AG09309 (cell line): ENCODE measurements around the gene FAM168B.
A peak's percentile ranks its signal among the peaks of the same experiment; 100 is the strongest.

Experiments used
- DNase-seq: peaks from one replicate; pipeline ENCODE4 v3.0.0-alpha.2; 2010; ENCODE audit warnings: low read depth
- H3K4me3 ChIP-seq: 2 replicates; pipeline ENCODE4 v1.5.1; 2011; ENCODE audit warnings: mild to moderate bottlenecking, low read depth, low read length, moderate library complexity; ENCODE audit not compliant: control insufficient read depth
- TF ChIP-seq, protein P1 (sequence below): IDR thresholded peaks from 2 replicates; pipeline ENCODE4 v1.5.1; 2011; ENCODE audit warnings: mild to moderate bottlenecking, low read depth, low read length, inconsistent platforms; ENCODE audit not compliant: insufficient read depth, control insufficient read depth; ENCODE audit errors: missing control alignments

Gene FAM168B

DNA sequence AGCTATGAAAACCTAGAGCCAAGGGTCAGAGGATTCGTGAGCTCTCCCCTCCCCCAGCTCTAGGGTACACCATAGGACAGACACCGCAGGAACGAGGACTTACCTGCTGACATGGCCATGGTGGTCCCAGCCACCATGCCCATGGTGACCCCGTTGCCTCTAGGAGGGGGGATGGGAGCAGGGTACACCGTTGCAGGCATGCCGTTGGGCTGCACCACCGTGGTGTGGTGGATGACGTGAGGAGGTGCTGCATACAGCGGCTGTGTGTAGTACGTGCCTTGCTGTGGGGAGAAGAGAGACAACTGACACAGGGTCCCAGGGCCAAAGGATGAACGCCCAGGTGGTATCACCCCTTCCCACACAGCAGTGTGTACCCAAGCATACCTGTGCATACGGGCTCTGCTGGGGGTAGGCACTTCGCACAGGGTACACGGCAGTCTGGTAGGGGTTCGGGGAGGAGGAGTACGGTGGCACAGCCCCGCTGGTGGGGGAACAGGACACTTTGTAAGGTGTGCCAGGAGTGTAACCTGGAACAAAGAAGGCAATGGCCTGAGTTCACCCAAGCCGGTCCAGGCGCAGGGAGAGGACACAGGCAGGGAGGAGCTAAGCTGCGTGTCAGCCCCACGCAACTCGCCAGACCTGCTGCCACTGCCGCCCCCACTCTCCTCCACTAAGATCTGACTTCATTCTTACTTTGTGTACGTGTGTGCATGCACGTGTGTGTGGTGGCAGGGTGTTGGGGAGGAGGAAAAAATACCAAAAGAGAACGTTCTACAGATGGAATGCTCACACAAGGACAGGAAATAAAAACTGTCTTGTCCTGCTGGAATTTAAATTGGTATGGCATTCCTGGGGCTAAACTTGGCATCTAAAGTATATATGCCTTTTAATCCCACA is 37.8 kb downstream of the FAM168B start:
- H3K4me3 ChIP-seq: no peak overlapping the region
- DNase-seq: peak; percentile 41
- TF ChIP-seq, protein P1, sequence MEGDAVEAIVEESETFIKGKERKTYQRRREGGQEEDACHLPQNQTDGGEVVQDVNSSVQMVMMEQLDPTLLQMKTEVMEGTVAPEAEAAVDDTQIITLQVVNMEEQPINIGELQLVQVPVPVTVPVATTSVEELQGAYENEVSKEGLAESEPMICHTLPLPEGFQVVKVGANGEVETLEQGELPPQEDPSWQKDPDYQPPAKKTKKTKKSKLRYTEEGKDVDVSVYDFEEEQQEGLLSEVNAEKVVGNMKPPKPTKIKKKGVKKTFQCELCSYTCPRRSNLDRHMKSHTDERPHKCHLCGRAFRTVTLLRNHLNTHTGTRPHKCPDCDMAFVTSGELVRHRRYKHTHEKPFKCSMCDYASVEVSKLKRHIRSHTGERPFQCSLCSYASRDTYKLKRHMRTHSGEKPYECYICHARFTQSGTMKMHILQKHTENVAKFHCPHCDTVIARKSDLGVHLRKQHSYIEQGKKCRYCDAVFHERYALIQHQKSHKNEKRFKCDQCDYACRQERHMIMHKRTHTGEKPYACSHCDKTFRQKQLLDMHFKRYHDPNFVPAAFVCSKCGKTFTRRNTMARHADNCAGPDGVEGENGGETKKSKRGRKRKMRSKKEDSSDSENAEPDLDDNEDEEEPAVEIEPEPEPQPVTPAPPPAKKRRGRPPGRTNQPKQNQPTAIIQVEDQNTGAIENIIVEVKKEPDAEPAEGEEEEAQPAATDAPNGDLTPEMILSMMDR: no peak

DNA sequence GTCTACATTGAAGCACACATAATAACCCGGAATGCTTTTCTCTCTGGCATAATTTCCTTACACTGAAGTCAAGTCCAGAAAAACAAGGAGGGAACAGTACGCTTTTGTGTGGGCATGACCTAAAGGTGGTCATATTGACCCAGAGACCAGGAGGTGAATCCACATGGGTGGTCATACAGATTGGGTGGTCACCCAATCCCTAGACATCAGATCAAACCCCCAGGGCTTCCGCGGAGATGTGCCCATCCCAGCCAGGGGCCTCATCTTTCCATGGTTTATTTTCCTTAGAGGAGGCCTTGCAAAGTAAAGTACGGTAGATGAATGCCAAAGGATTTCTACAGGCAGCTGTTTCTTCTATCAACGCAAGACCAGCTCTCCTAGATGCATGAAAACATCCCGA is 38.8 kb downstream of the FAM168B start:
- TF ChIP-seq, protein P1: no peak
- no peak for DNase-seq

DNA sequence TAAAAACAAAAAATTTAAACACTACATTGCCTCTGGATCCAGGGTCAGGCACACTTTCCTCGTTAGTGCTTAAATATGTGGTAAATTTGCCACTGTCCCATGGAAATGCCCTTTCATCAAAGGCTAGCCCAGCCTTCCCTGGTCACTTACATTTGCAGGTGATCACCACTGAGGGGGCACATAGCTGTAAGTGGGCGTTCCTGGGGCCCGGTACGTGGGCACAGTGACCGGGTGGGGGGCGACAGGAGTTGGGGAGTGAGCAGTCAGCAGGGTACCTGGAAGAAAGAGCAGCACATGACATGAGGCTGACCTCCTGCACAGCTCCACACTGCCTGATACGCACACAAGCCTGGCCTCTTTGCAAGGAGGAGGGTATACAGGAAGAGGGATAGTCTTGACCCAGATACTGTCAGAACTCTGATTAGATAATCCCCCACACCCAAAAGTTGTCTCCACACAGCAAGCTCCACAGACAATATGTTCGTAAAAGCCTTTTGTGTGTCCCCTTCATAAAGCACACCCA is 40.5 kb downstream of the FAM168B start:
- no peak for DNase-seq
- no peak overlapping the region for H3K4me3 ChIP-seq
- TF ChIP-seq, protein P1: no peak

More for the DNA sequence above, 38.8 kb downstream of the FAM168B start:
- H3K4me3 ChIP-seq: no peak overlapping the region

DNA sequence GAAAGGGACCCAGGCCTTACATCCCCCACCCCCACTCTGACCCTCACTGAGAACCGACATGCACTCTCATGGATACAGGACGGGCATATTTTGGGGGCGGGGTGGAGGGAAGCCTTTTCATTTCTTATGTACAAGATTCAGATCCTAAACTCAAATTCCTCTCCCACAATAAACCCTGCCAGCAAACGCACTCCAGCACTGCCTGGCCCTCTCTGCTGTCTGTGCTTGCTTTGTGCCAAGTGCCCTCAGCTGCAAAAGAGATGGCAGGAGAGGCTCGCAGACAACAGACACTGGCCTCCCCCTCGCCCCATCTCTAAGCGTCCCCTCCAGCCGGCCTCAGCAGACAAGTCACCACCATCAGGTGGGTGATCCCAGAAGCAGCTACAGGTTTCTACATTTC is 42.4 kb downstream of the FAM168B start:
- no peak overlapping the region for H3K4me3 ChIP-seq
- DNase-seq: no peak
- TF ChIP-seq, protein P1: no peak

DNA sequence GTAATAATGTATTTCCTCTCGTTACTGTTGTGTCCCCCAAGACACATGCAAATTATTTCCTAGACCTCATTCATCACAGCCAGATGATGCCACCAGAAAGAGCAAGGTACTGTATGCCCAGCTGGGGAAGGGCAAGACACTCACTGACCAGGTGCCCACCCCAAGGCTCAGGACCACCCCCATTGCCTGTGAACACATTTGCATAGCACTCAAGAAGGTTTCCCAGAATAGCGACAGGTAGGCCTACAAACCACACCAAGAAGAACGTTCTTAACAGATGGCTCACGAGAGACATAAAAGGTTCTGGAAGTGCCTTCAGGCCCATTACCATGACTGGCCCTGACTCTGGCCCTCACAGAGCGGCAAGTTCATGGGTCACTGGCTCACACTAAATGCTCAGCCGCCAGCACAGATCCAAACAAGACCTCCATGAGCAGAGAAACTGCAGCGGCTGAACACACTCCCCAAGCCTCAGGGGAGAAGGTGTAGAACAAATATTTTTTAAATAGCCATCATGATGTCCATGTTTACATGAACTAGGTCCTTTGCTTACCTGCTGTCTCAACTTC is 44.0 kb downstream of the FAM168B start:
- TF ChIP-seq, protein P1: no peak
- no peak overlapping the region for H3K4me3 ChIP-seq
- no peak for DNase-seq

DNA sequence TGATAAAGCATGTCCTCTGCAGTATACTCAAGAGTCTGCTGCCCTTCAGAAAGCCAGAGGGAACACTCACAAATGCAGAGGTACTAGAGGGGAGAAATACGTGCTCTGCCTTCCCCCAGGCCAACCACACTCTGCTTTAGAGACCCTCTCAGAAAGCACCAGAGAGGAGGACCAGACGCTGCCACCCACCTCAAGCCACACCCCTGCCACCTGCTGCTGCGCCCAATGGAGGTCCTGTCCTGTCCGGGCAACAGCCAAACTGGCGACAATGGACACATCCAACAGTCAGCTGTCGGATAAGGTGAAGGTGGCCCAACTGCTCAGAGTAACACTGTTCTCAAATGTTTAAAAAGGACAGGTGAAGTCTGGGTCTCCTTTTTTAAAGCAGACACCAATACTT is 44.6 kb downstream of the FAM168B start:
- no peak for DNase-seq
- no peak overlapping the region for H3K4me3 ChIP-seq
- TF ChIP-seq, protein P1: no peak
